T-helper 22 cell (primary cell): Measurements from ENCODE around the gene MAP4K2.
"Not testable (repeated sequence)": the region's sequence is repeated elsewhere in the genome, so short reads cannot be mapped to it uniquely, and the experiment has no call there.

Experiments
- DNase-seq: peaks from one replicate; pipeline ENCODE4 v3.0.0-alpha.2; 2020; ENCODE audit warnings: low read depth

The MAP4K2 gene

DNA sequence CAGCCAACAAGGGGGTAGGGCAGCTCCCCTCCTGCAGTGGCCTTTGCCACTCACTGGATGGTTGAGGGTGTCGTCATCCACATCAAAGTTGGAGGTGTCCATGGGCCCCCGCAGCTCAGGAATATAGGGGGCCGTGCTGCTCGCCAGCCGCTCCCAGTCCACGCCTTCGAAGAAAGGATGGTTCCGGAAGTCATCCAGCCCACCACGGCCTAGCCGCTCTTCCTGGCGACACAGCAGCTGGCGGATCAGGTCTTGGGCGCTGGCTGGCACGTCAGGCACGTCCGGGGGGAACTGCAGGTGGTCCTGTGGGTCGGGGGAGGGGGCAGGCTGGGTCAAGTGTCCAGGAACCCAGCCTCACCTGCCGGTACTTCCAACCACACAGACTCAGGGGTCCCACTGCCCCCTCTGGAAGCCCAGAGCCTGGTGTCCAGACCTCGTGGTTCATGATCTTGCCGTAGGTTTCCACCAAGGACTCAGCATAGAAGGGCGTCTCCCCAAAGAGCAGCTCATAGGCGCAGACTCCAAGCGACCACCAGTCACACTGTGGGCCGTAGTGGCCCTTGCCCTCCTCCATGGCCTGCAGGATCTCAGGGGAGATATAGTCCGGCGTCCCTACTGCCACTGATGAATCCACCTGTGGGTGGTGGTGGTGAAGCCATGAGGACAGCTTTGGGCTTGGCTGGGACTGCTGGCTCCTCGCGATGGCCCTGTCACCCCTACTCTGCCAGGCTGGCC is 35.8 kb upstream of the MAP4K2 start:
- no peak for DNase-seq

DNA sequence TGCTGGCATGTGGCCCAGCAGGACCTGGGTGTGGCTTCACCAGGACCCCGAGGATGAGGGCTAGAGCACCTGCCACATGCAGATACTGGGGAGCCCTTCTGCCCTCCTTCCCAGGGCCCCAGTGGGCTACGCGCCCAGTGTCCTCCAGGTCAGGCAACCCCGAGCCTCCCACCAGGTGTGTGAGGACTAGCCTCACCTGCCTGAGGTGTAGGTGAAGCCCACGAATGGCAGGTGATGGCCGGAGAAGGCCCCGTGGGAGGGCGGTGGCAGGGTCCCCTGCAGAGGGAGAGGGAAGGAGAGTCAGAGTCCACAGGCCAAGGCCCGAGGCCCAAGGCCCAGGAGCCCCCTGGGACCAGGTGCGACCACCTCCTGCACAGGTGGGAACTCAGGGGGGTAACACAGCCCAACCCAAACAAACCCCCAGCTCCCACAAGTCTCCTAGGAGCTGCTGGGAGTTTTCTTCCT is 34.9 kb upstream of the MAP4K2 start:
- no peak for DNase-seq

DNA sequence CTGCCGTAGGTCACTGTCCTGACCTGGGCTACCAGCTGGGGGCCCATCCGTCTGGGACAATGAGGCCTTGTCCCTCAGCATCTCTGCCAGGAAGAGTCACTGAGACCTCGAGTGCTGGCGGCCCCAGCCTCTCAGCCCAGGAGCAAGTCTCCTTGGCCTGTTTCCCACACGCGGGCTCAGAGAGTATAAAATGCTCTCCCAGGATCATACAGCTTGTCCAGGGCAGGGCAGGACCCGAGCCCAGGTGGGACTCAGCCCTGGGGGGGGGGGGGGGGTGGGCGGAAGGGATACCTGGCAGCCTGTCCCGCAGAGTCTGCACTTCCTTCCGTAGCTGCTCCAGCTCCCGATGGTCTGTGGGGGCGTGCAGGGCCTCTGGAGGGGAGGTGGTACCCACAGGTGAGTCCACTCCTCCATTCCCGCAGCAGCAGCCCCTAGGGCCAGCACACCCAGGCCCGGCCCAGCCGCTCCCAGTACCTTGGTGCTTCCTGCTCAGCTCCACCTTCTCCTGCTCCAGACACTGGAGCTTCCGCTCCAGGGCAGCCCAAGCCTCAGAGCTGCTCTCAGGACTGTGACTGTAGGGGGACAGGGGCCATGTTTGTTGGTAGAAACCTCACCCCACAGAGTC is 33.5 kb upstream of the MAP4K2 start:
- DNase-seq = no peak

DNA sequence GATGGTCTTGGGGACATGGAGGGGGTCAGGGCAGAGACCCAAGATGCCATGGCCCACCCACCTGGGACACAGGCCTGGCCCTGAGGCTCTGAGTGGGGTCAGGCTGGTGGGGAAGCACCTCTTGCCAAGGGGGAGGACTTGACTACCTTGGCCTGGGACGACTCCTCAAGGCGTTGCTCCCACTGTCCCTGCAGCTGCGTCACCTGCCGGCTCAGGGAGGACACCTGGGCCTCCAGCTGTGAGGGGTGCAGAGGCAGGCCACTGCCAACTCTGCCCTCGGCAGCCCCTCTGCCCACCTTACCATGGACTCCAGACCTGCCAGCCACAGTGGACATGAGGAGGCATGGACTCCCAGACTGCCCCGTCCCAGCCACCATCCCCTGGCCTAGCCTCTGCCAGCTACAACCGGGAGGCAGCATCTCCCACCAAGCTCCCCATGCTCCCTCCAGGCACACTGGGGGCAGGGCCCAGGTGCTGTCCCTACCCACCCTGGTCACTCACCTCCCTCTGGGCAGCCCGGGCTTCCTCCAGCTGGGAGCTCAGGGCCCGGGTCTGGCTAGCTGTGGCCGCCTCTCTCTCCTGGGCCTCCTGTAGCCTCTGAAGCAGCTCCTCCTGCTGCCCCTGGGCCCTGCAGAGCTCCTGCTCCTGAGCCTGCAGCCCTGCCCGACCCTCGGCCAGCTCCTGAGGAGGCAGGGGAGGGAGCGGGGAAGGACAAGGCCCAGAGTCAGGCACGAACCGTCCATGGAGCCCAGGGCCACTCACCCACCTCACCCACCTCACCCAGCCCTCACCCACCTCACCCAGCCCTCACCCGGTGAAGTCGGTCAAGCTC is 32.8 kb upstream of the MAP4K2 start:
- no peak for DNase-seq

DNA sequence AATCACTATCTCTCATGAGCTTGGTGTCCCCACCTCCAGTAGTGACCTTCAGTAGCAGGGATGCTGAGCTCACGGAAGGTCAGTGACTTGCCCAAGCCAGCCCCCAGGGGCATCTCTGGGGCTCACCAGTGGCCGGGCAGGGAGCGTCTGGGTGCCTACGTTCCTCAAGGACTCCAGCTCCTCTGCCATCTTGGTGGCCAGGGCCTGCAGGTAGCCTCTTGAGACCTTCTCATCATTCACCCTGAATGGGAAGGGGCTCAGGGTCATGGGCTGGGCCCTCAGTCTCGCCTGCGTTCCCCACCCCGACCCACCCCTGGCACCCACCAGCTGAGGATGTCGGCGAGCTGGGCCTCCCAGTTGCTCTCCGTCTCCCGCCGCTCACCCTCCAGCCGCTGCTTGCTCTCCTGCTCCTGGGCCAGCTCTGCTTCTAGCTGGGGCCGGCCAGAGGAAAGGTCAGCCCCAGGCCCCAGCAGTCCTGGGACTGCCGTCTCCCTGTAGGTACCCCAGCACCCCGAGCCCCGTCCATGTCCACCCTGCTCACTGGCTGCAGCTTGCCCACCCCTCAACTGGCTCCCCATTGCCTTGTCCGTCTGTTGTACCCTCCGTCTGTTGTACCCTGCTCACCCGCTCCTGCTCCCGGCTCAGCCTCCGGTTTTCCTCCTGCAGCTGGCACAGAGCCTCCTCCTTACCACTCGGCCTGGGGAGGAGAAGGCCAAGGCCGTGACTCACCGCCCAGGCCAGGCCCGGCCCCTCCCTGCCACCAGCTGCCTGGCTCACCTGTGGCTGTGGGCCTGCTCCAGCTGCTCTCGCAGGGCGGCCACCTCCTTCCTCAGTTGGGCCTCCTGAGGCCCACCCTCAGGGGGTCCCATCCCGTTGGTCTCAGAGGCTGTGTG is 32.0 kb upstream of the MAP4K2 start:
- DNase-seq = no peak

DNA sequence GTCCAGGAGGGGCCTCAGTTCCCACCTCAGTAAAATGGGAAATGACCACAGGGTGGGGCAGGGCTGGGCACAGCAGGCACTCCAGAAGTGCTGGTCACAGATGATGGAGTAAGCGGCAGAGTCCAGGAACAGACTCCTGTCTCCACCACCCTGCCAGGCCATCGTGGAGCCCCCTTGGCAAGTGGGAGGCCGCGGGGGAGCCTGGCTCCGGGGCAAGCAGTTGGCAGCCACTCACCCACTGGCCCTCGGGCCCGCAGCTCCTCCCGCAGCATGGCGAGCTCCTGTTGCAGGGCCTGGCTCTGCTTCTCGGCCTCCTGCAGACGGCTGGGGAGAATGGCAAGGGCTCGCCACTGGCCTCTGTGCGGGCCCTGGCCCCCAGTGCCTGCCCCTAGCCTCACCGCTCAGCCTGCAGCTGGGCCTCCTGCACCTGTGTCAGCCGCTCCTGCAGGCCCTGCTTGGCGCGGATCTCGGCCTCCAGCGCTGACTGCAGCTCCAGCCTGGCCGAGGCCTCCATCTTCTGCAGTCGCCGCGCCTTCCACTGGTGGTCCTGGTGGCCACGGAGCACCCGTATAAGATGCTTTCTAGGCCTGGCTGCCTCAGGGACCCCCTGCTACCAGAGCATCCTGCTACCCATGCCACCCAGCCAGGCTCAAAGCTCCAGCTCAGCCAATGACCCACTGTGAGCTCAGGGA is 31.2 kb upstream of the MAP4K2 start:
- no peak for DNase-seq

DNA sequence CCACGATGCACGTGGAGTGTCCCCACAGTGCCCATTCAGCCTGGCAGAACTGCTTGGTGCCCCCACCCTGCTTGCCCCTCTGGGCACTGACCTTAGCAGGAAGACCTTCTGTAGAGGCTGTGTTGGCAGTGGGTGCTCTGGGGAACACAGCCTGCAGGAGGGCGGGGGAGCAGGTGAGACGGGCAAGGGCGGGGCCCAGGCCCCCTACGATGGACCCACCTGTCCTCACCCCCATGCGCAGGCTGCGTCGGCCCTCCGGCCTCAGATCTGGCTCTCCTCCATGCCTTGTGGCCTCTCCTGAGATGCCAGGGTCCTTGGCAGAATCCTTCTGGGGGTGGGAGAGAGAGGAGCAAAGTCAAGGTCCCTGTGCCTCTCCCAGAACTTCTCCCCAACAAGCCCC is 30.5 kb upstream of the MAP4K2 start:
- no peak for DNase-seq

DNA sequence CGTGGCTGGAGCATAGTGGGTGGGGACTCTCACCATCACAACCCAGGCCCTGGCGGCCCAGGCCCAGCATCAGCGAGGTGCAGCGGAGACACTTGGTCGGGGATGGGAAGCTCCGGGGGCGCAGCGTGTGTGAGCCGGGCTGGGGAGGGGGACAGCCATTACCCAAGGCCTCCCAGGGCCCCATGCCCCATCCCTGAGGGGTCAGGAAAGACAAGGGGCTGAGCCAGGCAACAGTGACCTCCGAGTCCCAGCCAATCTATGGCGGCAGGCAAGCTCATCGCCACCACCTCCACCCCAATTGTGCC is 30.1 kb upstream of the MAP4K2 start:
- no peak for DNase-seq

DNA sequence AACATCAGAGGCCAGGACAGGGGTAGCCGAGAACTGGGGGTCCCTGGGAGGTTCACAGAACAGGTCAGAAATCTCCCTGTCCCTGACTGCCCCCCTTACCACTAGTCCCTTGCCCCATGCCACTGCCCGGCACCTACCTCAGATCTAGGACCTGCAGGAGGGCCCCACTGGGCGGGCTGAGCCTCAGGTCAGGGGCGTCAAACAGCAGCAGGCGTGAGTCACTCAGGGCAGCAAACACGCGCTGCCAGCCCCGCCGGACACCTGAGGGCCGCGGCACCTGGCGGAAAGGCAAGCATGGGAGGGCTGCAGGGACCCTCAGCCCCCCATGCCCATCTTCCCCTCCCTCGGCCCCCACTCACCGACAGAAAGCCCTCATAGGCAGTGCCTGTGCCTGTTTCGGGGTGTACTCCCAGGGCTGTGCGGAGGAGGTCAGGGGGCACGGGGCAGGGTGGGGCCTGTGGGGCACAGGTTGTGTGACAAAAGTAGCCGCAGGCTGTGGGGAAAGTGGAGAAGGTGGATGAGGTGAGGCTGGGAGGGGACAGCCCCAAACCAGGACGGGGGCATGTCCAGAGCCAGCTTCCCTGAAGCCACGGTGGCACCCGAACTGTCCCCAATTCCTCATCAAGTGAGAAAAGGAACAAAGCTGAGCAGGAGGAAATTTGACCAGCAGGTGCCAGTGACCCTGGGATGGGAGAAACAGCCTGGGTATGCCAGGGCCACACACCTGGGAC is 29.6 kb upstream of the MAP4K2 start:
- DNase-seq = no peak

DNA sequence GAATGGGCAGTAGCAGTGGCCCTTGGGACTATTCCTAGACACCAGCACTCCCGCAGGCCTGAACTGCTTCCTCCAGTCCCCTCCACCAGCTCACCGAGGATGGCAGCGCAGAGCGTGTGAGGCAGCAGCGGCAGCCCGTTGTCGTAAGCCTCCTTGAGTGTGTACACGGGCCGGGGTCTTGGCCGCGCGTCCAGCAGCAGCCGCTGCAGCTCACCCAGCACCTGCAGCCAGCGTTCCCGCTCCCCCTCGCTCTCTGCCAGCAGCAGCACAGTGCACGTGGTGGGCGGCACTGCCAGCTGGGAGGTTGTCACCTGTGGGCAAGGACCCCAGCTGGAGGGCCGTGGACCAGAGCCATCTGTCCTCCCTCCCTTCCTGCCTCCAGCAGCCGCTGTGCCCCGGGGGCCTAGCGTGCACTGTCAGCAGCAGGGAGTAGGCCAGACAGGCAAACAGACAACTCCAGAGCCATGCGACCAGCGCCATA is 28.4 kb upstream of the MAP4K2 start:
- DNase-seq = no peak

DNA sequence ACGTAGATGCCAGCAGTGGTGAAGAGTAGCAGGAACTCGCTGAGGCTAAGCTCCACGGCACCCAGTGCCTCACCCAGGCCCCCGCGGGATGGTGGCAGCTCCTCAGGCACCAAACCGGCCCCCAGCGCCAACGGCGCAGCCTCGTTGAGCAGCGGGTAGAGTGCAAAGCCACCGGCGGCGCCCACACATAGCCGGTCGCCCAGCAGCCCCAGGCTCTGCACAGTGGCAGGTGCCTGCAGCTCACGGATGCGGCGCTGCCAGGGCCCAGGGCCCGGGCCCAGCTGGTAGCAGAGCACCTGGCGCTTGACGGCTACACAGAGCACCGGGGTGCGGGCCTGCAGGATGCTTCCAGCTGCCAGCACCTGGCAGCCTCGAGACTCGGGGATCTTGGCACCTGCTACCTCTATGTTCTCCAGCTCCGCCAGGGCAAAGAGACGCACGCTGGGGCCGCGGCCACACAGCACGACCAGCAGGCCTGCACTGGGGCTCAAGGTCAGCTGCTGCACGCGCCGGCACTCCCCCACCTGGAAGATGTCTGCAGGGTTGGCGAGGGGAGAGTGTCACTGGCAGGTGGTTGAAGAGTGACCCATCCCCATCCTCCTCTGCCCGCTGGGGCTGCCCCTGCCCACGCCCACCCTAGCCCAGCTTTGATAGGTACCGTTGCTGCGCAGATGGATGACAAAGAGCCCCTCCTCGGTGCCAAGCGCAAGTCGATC is 26.7 kb upstream of the MAP4K2 start:
- DNase-seq = no peak

DNA sequence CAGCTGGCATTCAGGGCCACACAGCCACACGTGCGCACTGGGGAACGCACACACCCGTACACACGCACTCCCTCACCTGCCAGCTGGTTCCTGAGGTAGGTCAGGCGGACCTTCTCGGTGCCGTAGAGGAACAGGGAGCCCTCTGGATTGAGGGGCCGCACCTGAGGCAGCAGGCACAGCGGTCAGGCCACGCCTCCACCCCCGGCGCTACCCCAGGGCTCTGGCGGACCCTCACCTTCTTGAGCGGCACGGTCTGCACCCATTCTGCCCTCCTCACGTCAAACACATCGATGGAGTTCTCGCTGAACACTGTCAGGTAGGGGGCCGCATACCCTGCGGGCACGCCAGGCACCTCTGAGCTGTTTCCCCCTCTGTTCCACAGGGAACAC is 24.4 kb upstream of the MAP4K2 start:
- no peak for DNase-seq

DNA sequence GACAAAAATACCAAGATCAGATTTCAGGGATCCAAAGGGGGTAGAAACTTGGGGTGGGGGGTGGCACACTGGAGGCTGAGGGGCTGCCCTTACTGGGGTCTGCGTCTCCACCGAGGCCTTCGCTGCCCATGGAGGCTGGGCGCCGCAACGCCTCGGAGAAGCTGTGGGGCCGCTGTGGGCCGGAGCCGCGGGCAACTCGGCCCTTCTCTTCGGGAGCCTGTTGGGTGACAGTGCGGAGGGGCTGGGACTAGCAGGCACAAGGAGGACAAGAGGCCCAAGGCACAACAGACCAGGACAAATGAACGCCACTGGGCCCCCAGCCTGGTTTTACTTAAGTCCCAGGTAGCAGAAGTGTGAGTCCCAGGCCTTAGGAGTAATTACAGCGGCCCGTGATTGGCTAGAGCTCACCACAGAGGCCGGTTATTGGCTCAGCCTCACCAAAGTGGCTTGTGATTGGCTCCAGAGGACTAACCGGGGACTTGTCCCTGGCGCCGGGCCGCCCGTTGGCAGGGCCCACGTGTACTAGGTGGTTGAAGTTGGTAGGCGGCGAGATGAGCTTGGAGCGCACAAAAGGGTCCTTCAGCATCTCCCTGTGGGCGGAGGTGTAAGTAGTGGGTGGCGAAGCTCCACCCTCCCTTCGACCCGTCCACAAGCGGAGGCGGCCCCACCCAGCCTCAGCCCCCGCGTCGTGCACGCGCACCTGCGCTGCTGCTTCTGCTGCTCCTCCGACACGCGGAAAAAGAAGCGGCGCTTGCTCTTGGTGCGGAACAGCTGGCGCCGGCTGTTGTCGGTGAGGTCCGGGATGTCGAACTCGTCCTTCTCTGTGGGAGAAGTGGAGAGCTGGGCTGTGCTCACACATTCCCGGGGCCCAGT is 23.8 kb upstream of the MAP4K2 start:
- DNase-seq = no peak

DNA sequence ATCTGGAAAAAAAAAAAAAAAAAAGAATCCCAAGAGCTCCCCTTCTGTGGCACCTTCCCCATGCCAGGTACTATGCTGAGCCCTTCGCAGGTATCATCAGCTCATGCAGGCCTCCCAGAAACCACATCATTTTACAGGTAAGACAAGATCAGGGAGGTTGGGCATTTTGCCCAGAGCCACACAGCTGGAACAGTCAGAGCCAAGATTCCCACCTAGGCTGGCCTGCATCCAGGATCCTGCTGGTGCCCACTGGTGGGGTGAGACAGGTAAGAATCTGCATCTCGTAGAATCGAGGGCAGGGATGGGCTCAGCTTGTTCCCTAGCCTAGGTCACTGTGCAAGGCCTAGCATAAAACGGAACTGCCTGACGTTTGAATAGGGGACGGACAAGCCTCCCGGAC is 23.0 kb upstream of the MAP4K2 start:
- DNase-seq = no peak

DNA sequence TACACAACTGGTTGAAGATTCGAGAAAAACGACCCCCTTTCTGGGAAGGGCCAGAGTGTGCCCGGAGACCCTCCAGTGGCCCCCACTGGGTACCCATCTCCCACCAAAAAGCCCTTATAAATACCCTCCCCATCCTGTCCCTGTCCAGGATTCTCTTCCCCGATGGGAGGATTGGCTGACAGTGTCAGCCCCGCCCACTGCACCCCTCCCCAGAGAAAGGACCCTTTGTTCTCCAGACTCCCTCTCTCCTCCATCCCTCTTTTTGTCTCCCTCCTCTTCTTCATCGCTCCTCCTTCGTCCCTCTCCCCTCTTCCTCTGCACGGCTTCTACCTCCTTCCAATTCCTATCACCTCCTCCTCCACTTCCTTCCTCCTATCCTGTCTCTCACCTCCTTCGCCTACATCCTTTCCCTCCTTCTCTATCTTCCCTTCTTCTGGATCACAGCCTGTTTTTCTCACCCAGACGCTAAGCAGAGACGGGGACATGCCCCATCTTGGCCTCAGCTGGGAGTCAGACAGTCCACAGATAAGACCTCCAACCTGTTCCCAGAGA is 20.6 kb upstream of the MAP4K2 start:
- no peak for DNase-seq

DNA sequence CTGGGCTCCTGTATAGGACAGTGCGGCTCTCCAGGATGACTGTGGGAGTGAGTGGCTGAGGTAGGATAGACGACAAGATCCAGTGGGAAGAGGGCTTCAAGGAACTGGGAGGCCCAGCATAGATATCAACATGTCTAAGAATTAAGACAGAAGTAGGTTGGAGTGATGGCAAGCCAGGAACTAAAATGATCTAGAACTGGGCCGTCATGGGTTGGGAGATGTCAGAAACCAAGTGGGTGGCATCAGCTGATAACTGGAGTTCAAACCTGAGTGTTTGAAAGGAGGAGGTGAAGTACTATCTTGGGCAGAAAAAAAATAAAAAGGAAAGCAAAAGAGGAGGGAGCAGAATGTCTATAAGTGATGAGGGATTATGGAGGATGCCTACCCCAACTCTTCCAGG is 14.5 kb upstream of the MAP4K2 start:
- DNase-seq = no peak

DNA sequence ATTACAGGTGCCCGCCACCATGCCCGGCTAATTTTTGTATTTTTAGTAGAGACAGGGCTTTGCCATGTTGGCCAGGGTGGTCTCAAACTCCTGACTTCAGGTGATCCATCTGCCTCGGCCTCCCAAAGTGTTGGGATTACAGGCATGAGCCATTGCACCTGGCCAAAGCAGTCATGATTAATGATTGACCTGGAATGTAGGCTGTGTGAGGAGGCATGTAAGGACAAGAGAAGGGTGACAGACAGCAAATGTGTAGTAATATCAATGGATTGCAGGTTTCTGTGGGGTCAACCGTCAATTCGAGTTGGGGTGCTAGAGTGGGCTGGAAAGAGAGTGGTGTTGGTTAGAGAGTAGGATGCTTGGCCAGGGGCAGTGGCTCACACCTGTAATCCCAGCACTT is 12.4 kb upstream of the MAP4K2 start:
- not testable (repeated sequence) for DNase-seq

DNA sequence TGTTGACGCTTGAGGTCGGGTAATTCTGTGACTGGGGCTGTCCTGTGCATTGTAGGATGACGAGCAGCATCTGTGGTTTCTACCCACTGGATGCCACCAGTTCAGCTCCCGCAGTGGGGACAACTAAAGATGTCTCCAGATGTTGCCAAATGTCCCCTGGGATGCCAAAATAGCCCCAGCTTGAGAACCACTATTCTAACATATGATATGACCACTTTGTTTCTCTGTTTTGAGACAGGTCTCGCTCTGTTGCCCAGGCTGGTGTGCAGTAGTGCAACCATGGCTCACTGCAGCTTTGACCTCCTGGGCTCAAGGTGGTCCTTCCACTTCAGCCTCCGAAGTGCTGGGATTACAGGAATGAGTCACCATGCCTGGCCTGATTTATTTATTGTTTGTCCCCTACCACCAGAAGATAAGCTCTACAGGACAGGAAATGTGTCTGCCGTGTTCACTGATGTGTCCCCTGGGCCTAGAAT is 11.7 kb upstream of the MAP4K2 start:
- no peak for DNase-seq

DNA sequence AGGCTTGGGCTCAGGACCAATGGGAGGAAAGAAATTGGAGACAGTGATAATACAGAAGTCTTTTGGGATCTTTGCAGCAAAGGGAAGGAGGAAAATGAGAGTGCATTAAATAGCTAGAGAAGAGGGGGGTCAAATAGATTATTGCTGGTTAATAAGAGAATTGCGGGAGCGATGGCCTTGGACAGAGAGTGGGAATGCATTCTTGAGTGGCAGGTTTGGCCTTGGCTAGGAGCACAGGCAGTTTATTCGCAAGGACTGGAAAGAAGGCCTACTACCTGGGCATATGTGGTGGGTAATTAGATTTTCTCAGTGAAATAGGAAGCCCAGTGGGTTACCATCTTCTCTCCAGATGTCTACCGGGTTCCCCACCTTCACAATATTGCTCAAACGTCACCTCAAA is 10.8 kb upstream of the MAP4K2 start:
- DNase-seq = no peak
